Nephron progenitor cell (in vitro differentiated cells): ENCODE data around the gene MACF1.
A peak's percentile ranks its signal among the peaks of the same experiment; 100 is the strongest.

ENCODE experiments used
- DNase-seq: peaks from one replicate; pipeline ENCODE4 v3.0.0; 2021
- H3K27ac Mint-ChIP-seq: 2 replicates; pipeline ENCODE4 v1.8.0; 2021; ENCODE audit warnings: mild to moderate bottlenecking, moderate library complexity, mixed read lengths
- H3K27me3 Mint-ChIP-seq: 2 replicates; pipeline ENCODE4 v1.8.0; 2021; ENCODE audit warnings: mild to moderate bottlenecking, low read depth, mixed read lengths; ENCODE audit not compliant: poor library complexity
- H3K36me3 Mint-ChIP-seq: 2 replicates; pipeline ENCODE4 v1.8.0; 2021; ENCODE audit warnings: low read depth, mixed read lengths
- H3K4me1 Mint-ChIP-seq: 2 replicates; pipeline ENCODE4 v1.8.0; 2021; ENCODE audit warnings: mixed read lengths
- H3K4me3 Mint-ChIP-seq: 2 replicates; pipeline ENCODE4 v1.8.0; 2021; ENCODE audit warnings: mild to moderate bottlenecking, moderate library complexity, mixed read lengths
- H3K9me3 Mint-ChIP-seq: 2 replicates; pipeline ENCODE4 v1.8.0; 2021; ENCODE audit warnings: mild to moderate bottlenecking, moderate library complexity, mixed read lengths
- CTCF ChIP-seq: fragments of 200-600 bp; sonication (generic); IDR thresholded peaks from 2 replicates; pipeline ENCODE4 v1.5.0; 2021; ENCODE audit warnings: antibody characterized with exemption

The MACF1 gene

DNA sequence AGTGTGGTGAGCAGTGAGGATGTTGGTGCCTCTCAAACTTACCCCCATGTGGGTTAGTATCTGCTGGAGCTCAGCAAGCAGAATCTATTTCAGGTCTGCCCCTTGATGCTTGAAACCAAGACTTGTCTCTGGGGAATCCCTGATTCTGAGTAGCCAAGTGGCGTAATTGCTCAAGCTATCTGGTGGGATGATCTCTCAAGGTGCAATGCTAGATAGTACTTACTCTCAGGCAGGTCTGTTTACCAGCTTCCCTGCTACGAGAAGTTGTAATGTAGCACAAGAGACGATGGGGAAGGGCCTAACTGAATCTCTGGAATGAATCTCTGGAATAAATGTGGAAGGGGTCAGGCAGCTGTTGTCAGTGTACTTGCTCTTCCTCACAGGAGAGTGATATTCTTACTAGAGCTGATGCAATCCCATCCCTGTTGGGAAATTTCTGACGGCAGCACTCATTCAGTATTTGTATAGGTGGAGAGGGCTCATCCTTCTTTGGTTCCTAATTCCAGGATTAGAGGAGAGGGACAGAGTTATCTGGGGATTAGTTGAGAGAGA is 65.4 kb downstream of the MACF1 start:
- Mint-ChIP-seq H3K27me3 (no peaks in the 10 kb centered on the region), H3K4me1 (peaks cover 72% of the 10 kb centered on the region), H3K9me3 (no peaks in the 10 kb centered on the region), H3K36me3 (peaks cover 4% of the 10 kb centered on the region), H3K27ac (peak overlapping the region; percentile 11), H3K4me3 (peak overlapping the region; percentile 21)
- no peak for DNase-seq
- no peak for TF ChIP-seq CTCF

- Mint-ChIP-seq H3K4me1 (peaks cover 68% of the 10 kb centered on the region), H3K36me3 (peaks cover 4% of the 10 kb centered on the region), H3K27me3 (no peaks in the 10 kb centered on the region), H3K27ac (no peak overlapping the region), H3K4me3 (no peak overlapping the region), H3K9me3 (no peaks in the 10 kb centered on the region)
- DNase-seq, result no peak
- no peak for TF ChIP-seq CTCF
Measured at GRCh38 chr1:39270368-39270767, 65.9 kb downstream of the MACF1 start.

DNA sequence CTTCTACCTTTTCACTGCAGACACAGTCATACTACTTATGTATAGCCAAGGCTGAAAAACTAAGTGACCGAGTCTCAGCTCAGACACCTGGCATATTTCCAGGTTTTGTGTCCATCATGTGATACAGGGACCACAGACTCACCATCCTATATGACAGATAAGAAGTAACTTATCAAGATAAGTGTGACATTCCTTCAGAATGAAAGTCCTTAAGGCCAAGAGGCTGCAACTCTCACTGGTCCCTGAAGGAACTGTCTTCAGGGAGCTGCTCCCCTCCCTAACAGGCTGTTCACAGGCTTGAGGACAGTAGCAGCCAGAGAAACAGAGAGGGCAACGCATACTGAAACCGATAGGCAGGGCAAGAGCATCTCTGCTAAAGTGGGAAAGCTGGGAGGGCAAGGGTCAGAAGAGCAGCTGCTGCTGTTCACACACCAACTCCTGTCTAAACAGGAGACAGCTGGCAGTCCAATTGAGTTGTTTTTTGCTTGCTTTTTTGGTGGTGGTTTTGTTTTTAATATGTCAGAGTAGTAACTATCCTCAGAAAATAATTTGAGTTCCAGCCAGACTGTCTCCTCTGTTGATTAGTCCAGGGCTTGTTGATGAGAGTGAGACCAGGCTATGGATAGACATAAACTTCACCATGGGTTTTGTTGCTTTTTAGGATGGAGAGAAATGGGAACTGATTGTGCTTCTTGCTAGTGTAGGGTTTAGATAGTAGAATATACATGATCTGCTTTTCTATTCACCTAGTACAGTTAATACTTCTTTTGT is 67.7 kb downstream of the MACF1 start:
- H3K27me3 Mint-ChIP-seq, result no peaks in the 10 kb centered on the region
- no peaks in the 10 kb centered on the region for H3K9me3 Mint-ChIP-seq
- no peak for TF ChIP-seq CTCF
- H3K36me3 Mint-ChIP-seq, result peaks cover 4% of the 10 kb centered on the region
- peak overlapping the region; percentile 83 for H3K27ac Mint-ChIP-seq
- peak; percentile 13 for DNase-seq
- H3K4me3 Mint-ChIP-seq, result no peak overlapping the region
- H3K4me1 Mint-ChIP-seq, result peaks cover 55% of the 10 kb centered on the region

DNA sequence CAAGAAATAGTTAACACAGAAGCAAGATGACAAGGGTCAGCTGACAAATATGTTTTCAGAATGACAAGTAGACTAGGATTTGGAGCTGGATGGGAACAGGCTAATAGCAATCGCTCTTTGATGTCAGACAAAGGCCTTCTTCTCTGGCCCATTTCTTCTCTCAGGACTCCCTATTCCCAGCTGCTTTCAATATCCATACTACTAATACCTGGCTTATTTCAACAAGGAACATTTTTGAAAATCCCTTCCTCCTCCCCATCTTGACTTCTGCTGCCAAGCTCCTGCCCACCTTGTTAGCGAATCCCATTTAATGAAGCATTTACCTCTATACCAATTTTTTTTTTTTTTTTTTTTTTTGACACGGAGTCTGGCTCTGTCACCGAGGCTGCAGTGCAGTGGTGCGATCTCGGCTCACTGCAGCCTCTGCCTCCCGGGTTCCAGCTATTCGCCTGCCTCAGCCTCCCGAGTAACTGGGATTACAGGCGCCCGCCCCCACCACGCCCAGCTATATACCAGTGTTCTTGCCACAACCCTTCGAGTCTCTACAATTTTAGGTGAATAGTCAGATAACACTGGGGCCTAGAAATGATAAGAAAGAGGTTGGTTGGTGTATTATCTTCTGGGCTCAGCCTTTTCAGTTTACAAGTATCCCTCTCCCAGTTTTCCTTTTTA is 68.4 kb downstream of the MACF1 start:
- Mint-ChIP-seq H3K4me3 (no peak overlapping the region), H3K27ac (peak overlapping the region; percentile 33), H3K27me3 (no peaks in the 10 kb centered on the region), H3K36me3 (peaks cover 4% of the 10 kb centered on the region), H3K4me1 (peaks cover 51% of the 10 kb centered on the region), H3K9me3 (no peaks in the 10 kb centered on the region)
- DNase-seq, result no peak
- no peak for TF ChIP-seq CTCF

- no peaks in the 10 kb centered on the region for H3K9me3 Mint-ChIP-seq
- no peak overlapping the region for H3K4me3 Mint-ChIP-seq
- no peaks in the 10 kb centered on the region for H3K36me3 Mint-ChIP-seq
- no peak for DNase-seq
- H3K27me3 Mint-ChIP-seq, result no peaks in the 10 kb centered on the region
- TF ChIP-seq CTCF, result no peak
- peaks cover 22% of the 10 kb centered on the region for H3K4me1 Mint-ChIP-seq
- H3K27ac Mint-ChIP-seq, result no peak overlapping the region
Measured at GRCh38 chr1:39275836-39276507, 71.5 kb downstream of the MACF1 start.
